Uterus (tissue), 2 donors: Measurements from ENCODE around the gene PRELP.

Experiments
- POLR2A ChIP-seq, 2 donors: fragments of 450-650 bp; IDR thresholded peaks; one replicate each; pipeline ENCODE4 v1.6.1; 2016; ENCODE audit warnings: antibody characterized with exemption in 2 of 2, mild to moderate bottlenecking in 1 of 2, moderate library complexity in 1 of 2
- TF ChIP-seq, protein P1 (sequence below), 4 experiments: fragments of 200-600 bp in 2 of 4; fragments of 450-650 bp in 2 of 4; sonication (generic) in 2 of 4; IDR thresholded peaks; one replicate each; pipeline ENCODE4 v1.5.1; 2016 to 2019; ENCODE audit warnings: antibody characterized with exemption in 4 of 4, mild to moderate bottlenecking in 2 of 4, moderate library complexity in 1 of 4

DNA sequence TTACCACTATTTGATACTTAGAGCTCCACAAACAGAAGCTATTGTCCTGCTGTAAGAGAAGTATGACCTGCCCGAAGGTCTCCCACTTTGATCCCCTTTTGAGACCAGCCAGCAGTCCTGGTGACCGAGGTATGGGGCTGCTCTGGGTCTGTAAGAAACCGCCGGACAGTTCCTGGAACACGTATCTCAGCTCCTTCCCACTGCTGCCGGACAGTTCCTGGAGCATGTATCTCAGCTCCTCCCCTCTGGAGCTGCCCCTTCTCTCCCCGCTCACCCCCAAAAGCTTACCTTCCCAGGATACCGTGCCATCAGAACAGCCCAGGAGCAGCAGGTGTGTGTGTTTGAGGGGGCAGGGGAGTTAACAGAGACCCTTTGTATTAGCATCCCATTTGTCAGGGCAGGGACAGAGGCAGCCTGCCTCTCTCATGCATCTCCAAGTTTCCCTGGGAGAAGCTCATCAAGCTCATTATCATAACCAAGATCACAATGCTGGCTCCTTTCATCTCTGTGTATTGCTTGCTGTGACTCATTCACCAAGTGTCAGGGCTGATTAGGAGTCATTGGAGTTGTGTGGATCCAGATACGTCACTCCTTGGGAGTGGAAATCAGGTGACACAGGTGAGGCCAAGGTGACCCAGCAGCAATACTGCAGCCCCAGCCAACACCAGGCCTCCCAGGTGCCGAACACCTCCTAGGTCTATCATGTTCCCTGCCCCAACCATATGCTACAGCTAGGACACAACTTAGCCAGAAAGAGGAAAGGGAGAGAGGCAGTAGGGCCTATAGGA is 43.6 kb downstream of the PRELP start:
- TF ChIP-seq, protein P1, sequence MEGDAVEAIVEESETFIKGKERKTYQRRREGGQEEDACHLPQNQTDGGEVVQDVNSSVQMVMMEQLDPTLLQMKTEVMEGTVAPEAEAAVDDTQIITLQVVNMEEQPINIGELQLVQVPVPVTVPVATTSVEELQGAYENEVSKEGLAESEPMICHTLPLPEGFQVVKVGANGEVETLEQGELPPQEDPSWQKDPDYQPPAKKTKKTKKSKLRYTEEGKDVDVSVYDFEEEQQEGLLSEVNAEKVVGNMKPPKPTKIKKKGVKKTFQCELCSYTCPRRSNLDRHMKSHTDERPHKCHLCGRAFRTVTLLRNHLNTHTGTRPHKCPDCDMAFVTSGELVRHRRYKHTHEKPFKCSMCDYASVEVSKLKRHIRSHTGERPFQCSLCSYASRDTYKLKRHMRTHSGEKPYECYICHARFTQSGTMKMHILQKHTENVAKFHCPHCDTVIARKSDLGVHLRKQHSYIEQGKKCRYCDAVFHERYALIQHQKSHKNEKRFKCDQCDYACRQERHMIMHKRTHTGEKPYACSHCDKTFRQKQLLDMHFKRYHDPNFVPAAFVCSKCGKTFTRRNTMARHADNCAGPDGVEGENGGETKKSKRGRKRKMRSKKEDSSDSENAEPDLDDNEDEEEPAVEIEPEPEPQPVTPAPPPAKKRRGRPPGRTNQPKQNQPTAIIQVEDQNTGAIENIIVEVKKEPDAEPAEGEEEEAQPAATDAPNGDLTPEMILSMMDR (IDR thresholded peaks at IDR 0.05), result no peak
- TF ChIP-seq POLR2A (IDR thresholded peaks at IDR 0.05), result no peak
